ENCODE data around the gene ITGB5.

GRCh38 chr3:124788254-124788745 lies 98.9 kb downstream of the ITGB5 start:
- no peak for TF ChIP-seq POLR2A (IDR thresholded peaks at IDR 0.05; ENCODE audit: borderline replicate concordance, extremely low read depth, insufficient read depth, insufficient read length)
- TF ChIP-seq CBX3 (IDR thresholded peaks at IDR 0.05; ENCODE audit: low read depth): no peak
- TF ChIP-seq EZH2 (IDR thresholded peaks at IDR 0.05): no peak
- no peak for TF ChIP-seq CTCF (IDR thresholded peaks at IDR 0.05 in 2 of 3, conservative IDR thresholded peaks at IDR 0.05 in 1 of 3; ENCODE audit: borderline replicate concordance in 1 of 3, insufficient read depth in 1 of 3, low read depth in 2 of 3, low read length in 2 of 3)
- no peak for TF ChIP-seq MAX (IDR thresholded peaks at IDR 0.05)
- no peak for TF ChIP-seq CEBPB (IDR thresholded peaks at IDR 0.05; ENCODE audit: low read depth)
- TF ChIP-seq ELF1 (IDR thresholded peaks at IDR 0.05; ENCODE audit: borderline replicate concordance, low read depth): no peak
